ENCODE data around the gene TRAK1. TPM values are rescaled to one million over a fixed set of nuclear protein-coding genes. Genes with fewer than 3 reads are reported as not detected.

The TRAK1 gene
- polyA plus RNA-seq, 1 donor (not counting 4 experiments of a cell fraction or from before 2014, with no cell fraction given), result 58.2 TPM

GRCh38 chr3:42123824-42124658, 32.9 kb downstream of the TRAK1 start:
- dilution Hi-C loops (cut with MboI; ENCODE audit: extremely low pct_ligation_motif_present, low sequenced_read_pairs), result loop anchor here (10.0 to 25.0 kb wide), 2 partner anchors 71 to 212 kb away; no protein-coding TSS in a partner anchor
- H2AFZ ChIP-seq (ENCODE audit: control insufficient read depth, low read length), result no peak overlapping the region
- DNase-seq (ENCODE audit: low read depth, low spot score), result no peak
- peak overlapping the region; percentile 63 for H3K4me2 ChIP-seq (ENCODE audit: control insufficient read depth, extremely low read depth, insufficient read depth, low read depth, low read length)
- FAIRE-seq, result peak; percentile 48
- H3K4me1 ChIP-seq (ENCODE audit: control insufficient read depth, extremely low read depth, insufficient read depth, low read length), result peaks cover 58% of the 10 kb centered on the region
- no peaks in the 10 kb centered on the region for H4K20me1 ChIP-seq (ENCODE audit: control insufficient read depth, extremely low read depth, insufficient read depth, low read length)
- H3K9ac ChIP-seq (ENCODE audit: control insufficient read depth, extremely low read depth, insufficient read depth, low read length), result peak overlapping the region; percentile 64
- H3K36me3 ChIP-seq (ENCODE audit: control insufficient read depth in 2 of 2, extremely low read depth in 1 of 2, insufficient read depth in 2 of 2, low read length in 2 of 2), result peaks cover 4 to 14% of the 10 kb centered on the region in 2 experiments
- TF ChIP-seq EZH2 (IDR thresholded peaks at IDR 0.05; ENCODE audit: low read length) (no peak), CTCF (optimal IDR thresholded peaks at IDR 0.05 in 1 of 3, IDR thresholded peaks at IDR 0.05 in 1 of 3, conservative IDR thresholded peaks at IDR 0.05 in 1 of 3; ENCODE audit: extremely low read depth in 1 of 3, insufficient read depth in 2 of 3, low read length in 3 of 3) (no peak)
- H3K27me3 ChIP-seq (ENCODE audit: control insufficient read depth, extremely low read depth, insufficient read depth, low read length), result no peaks in the 10 kb centered on the region
- H3K9me3 ChIP-seq (ENCODE audit: control insufficient read depth, low read depth, low read length), result no peaks in the 10 kb centered on the region
- H3K4me3 ChIP-seq (ENCODE audit: control insufficient read depth in 2 of 3, extremely low read depth in 1 of 3, insufficient read depth in 2 of 3, low read depth in 1 of 3, low read length in 3 of 3), result peak overlapping the region in 1 of 3 experiments; percentile 39
- H3K79me2 ChIP-seq (ENCODE audit: control insufficient read depth, insufficient read depth, low read length), result peaks cover 57% of the 10 kb centered on the region
- H3K27ac ChIP-seq (ENCODE audit: control insufficient read depth, insufficient read depth, low read length), result peak overlapping the region; percentile 83
- no peaks in the 10 kb centered on the region for H3K9me1 ChIP-seq (ENCODE audit: control insufficient read depth, extremely low read depth, insufficient read depth, low read length)

GRCh38 chr3:42127226-42127625, 36.1 kb downstream of the TRAK1 start:
- H3K27me3 ChIP-seq (ENCODE audit: control insufficient read depth, extremely low read depth, insufficient read depth, low read length), result no peaks in the 10 kb centered on the region
- H3K9ac ChIP-seq (ENCODE audit: control insufficient read depth, extremely low read depth, insufficient read depth, low read length), result no peak overlapping the region
- H3K27ac ChIP-seq (ENCODE audit: control insufficient read depth, insufficient read depth, low read length), result no peak overlapping the region
- H3K9me1 ChIP-seq (ENCODE audit: control insufficient read depth, extremely low read depth, insufficient read depth, low read length), result peaks cover 2% of the 10 kb centered on the region
- H4K20me1 ChIP-seq (ENCODE audit: control insufficient read depth, extremely low read depth, insufficient read depth, low read length), result no peaks in the 10 kb centered on the region
- H3K4me2 ChIP-seq (ENCODE audit: control insufficient read depth, extremely low read depth, insufficient read depth, low read depth, low read length), result no peak overlapping the region
- H2AFZ ChIP-seq (ENCODE audit: control insufficient read depth, low read length), result no peak overlapping the region
- dilution Hi-C loops (cut with MboI; ENCODE audit: extremely low pct_ligation_motif_present, low sequenced_read_pairs), result loop anchor here (10.0 kb wide), 1 partner anchor 68 kb away; no protein-coding TSS in a partner anchor
- no peak overlapping the region for H3K4me3 ChIP-seq (ENCODE audit: control insufficient read depth in 2 of 3, extremely low read depth in 1 of 3, insufficient read depth in 2 of 3, low read depth in 1 of 3, low read length in 3 of 3)
- DNase-seq (ENCODE audit: low read depth, low spot score) (no peak), FAIRE-seq (no peak)
- H3K9me3 ChIP-seq (ENCODE audit: control insufficient read depth, low read depth, low read length), result no peaks in the 10 kb centered on the region
- H3K4me1 ChIP-seq (ENCODE audit: control insufficient read depth, extremely low read depth, insufficient read depth, low read length), result peaks cover 46% of the 10 kb centered on the region
- H3K36me3 ChIP-seq (ENCODE audit: control insufficient read depth in 2 of 2, extremely low read depth in 1 of 2, insufficient read depth in 2 of 2, low read length in 2 of 2), result peaks cover 7 to 14% of the 10 kb centered on the region in 2 experiments
- H3K79me2 ChIP-seq (ENCODE audit: control insufficient read depth, insufficient read depth, low read length), result peaks cover 61% of the 10 kb centered on the region
- TF ChIP-seq CTCF (optimal IDR thresholded peaks at IDR 0.05 in 1 of 3, IDR thresholded peaks at IDR 0.05 in 1 of 3, conservative IDR thresholded peaks at IDR 0.05 in 1 of 3; ENCODE audit: extremely low read depth in 1 of 3, insufficient read depth in 2 of 3, low read length in 3 of 3) (no peak), EZH2 (IDR thresholded peaks at IDR 0.05; ENCODE audit: low read length) (no peak)
